ENCODE measurements around the gene SPRING1. TPM values are rescaled to one million over a fixed set of nuclear protein-coding genes. Genes with fewer than 3 reads are reported as not detected.

Gene SPRING1
- total and polyA plus RNA-seq, 2 donors (not counting 1 experiment from before 2014, with no cell fraction given) = 12.9 to 43.7 TPM

DNA sequence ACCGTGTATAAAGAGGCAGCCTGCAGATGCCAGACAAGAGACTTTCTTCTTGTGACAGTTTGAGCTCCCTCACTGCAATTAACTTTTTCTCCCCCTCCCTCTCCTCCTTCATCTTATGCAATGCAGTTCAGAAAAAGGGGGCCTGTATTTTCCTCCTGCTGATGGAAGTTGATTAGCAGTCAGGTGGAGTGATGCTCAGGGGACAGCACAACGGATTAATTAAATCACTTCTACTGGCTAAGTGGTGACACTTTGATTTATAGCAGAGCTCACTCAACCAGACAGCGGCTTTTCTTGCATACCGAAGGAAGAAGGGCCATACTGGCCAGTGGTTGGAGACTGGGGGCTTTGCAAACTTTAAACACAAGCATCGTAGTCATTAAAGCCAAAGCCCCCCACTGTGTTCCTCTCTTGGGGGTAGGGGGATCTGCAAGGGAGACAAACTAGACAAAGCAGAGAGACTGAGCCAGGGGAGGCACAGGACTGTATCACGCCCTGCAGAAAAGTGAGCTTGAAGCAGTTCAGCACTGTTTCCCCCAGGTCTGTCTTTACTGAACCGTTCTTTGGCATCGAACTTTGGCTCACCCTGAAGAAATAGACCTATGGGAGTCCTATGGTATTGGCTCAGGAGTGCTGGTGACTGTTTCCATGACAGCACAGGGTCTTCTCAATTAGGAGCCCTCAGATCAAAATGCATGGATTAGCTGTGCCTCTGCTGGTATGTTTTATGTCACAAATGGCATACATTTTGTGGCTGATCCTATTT lies 47.7 kb downstream of the SPRING1 start:
- H3K9me3 ChIP-seq (ENCODE audit: control extremely low read depth in 1 of 3, control insufficient read depth in 2 of 3, insufficient read depth in 1 of 3, low read length in 2 of 3) = peaks cover 0 to 13% (median 0%) of the 10 kb centered on the region in 3 donors
- no peaks in the 10 kb centered on the region for H4K20me1 ChIP-seq (ENCODE audit: control insufficient read depth, insufficient read depth, low read length, poor library complexity, severe bottlenecking)
- Mint-ChIP-seq H3K27me3 (peaks cover 28% of the 10 kb centered on the region), H3K27ac (no peak overlapping the region), H3K4me1 (peaks cover 33% of the 10 kb centered on the region), H3K4me3 (no peak overlapping the region), H3K9me3 (ENCODE audit: insufficient read depth) (no peaks in the 10 kb centered on the region)
- no peak overlapping the region for H3K9ac ChIP-seq (ENCODE audit: low read length)
- 79% methylated on average over 4 of the region's 8 CpGs for WGBS (ENCODE audit: insufficient coverage)
- ATAC-seq (ENCODE audit: low read depth) = no peak
- POLR2A ChIA-PET = no interaction called here
- no peak overlapping the region for H3K27ac ChIP-seq (ENCODE audit: low read length in 2 of 2)
- CTCF ChIA-PET = interaction anchor here (0.7 to 1.4 kb wide), 5 partner anchors 10 to 549 kb away, joined by 3 to 6 read pairs (median 5); no protein-coding TSS in a partner anchor
- H3K79me2 ChIP-seq (ENCODE audit: control insufficient read depth, insufficient read depth, low read length) = no peaks in the 10 kb centered on the region
- H3K4me2 ChIP-seq (replicated peaks; ENCODE audit: low read depth, low read length, poor library complexity, severe bottlenecking) = no peak overlapping the region
- no peaks in the 10 kb centered on the region for H3K36me3 ChIP-seq (replicated peaks in 1 of 2; ENCODE audit: control extremely low read depth in 1 of 2, control insufficient read depth in 1 of 2, extremely low read depth in 1 of 2, insufficient read depth in 2 of 2, low read length in 1 of 2)
- intact Hi-C loops (cut with micrococcal nuclease) = no loop called here
- no peak overlapping the region for H3K4me3 ChIP-seq (ENCODE audit: control extremely low read depth in 1 of 5, extremely low read depth in 1 of 5, insufficient read depth in 1 of 5, low read depth in 2 of 5, low read length in 4 of 5)
- H3K27me3 ChIP-seq (replicated peaks in 1 of 4; ENCODE audit: control extremely low read depth in 1 of 4, control insufficient read depth in 3 of 4, insufficient read depth in 4 of 4, low read length in 3 of 4) = peaks cover 0 to 26% (median 15%) of the 10 kb centered on the region in 4 experiments
- no peak for DNase-seq
- H3K4me1 ChIP-seq (ENCODE audit: control insufficient read depth in 2 of 2, insufficient read depth in 2 of 2, low read length in 2 of 2) = peaks cover 33 to 38% of the 10 kb centered on the region in 2 donors
- H2AFZ ChIP-seq (ENCODE audit: insufficient read depth, low read depth, low read length, poor library complexity, severe bottlenecking) = no peak overlapping the region
- TF ChIP-seq, protein P1, sequence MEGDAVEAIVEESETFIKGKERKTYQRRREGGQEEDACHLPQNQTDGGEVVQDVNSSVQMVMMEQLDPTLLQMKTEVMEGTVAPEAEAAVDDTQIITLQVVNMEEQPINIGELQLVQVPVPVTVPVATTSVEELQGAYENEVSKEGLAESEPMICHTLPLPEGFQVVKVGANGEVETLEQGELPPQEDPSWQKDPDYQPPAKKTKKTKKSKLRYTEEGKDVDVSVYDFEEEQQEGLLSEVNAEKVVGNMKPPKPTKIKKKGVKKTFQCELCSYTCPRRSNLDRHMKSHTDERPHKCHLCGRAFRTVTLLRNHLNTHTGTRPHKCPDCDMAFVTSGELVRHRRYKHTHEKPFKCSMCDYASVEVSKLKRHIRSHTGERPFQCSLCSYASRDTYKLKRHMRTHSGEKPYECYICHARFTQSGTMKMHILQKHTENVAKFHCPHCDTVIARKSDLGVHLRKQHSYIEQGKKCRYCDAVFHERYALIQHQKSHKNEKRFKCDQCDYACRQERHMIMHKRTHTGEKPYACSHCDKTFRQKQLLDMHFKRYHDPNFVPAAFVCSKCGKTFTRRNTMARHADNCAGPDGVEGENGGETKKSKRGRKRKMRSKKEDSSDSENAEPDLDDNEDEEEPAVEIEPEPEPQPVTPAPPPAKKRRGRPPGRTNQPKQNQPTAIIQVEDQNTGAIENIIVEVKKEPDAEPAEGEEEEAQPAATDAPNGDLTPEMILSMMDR (IDR thresholded peaks at IDR 0.05) = no peak
- TF ChIP-seq EZH2 (IDR thresholded peaks at IDR 0.05; ENCODE audit: borderline replicate concordance, insufficient read depth, low read depth, low read length, poor library complexity, severe bottlenecking) = no peak

DNA sequence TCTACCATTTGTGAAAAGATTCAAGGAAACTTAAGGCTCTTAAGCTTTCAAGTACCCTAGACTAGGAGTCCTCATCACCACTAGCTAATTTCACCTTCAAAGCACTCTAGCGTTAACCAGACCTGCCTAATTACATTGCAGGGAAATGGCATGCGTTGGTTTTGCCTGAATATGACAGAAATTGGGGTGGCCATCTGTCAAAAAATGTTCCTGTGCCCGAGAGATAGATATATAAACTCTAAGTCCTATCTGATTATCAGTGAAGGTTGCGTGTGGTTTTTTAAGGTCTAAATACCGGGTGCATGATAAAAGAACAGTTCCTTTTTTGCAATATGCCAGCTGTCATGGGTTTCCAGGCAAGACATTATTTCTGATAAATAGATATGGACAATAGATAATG lies 48.3 kb downstream of the SPRING1 start:
- Histone ChIP-seq H3K79me2 (ENCODE audit: control insufficient read depth, insufficient read depth, low read length) (no peaks in the 10 kb centered on the region), H3K4me2 (replicated peaks; ENCODE audit: low read depth, low read length, poor library complexity, severe bottlenecking) (no peak overlapping the region), H3K4me3 (ENCODE audit: control extremely low read depth in 1 of 5, extremely low read depth in 1 of 5, insufficient read depth in 1 of 5, low read depth in 2 of 5, low read length in 4 of 5) (no peak overlapping the region), H4K20me1 (ENCODE audit: control insufficient read depth, insufficient read depth, low read length, poor library complexity, severe bottlenecking) (no peaks in the 10 kb centered on the region), H3K4me1 (ENCODE audit: control insufficient read depth in 2 of 2, insufficient read depth in 2 of 2, low read length in 2 of 2) (peaks cover 27 to 32% of the 10 kb centered on the region in 2 donors), H3K9ac (ENCODE audit: low read length) (no peak overlapping the region), H2AFZ (ENCODE audit: insufficient read depth, low read depth, low read length, poor library complexity, severe bottlenecking) (no peak overlapping the region), H3K27me3 (replicated peaks in 1 of 4; ENCODE audit: control extremely low read depth in 1 of 4, control insufficient read depth in 3 of 4, insufficient read depth in 4 of 4, low read length in 3 of 4) (peaks cover 0 to 20% (median 12%) of the 10 kb centered on the region in 4 experiments), H3K9me3 (ENCODE audit: control extremely low read depth in 1 of 3, control insufficient read depth in 2 of 3, insufficient read depth in 1 of 3, low read length in 2 of 3) (peaks cover 0 to 13% (median 0%) of the 10 kb centered on the region in 3 donors), H3K27ac (ENCODE audit: low read length in 2 of 2) (no peak overlapping the region), H3K36me3 (replicated peaks in 1 of 2; ENCODE audit: control extremely low read depth in 1 of 2, control insufficient read depth in 1 of 2, extremely low read depth in 1 of 2, insufficient read depth in 2 of 2, low read length in 1 of 2) (no peaks in the 10 kb centered on the region)
- 33% methylated on average over 1 of the region's 5 CpGs for WGBS (ENCODE audit: insufficient coverage)
- Mint-ChIP-seq H3K9me3 (ENCODE audit: insufficient read depth) (no peaks in the 10 kb centered on the region), H3K4me1 (peaks cover 26% of the 10 kb centered on the region), H3K4me3 (no peak overlapping the region), H3K27ac (no peak overlapping the region), H3K27me3 (peaks cover 22% of the 10 kb centered on the region)
- POLR2A ChIA-PET = no interaction called here
- TF ChIP-seq, protein P1 (IDR thresholded peaks at IDR 0.05) = no peak
- no peak for TF ChIP-seq EZH2 (IDR thresholded peaks at IDR 0.05; ENCODE audit: borderline replicate concordance, insufficient read depth, low read depth, low read length, poor library complexity, severe bottlenecking)
- CTCF ChIA-PET = interaction anchor here (0.6 to 1.4 kb wide), 4 partner anchors 13 to 631 kb away, joined by 3 to 6 read pairs (median 4); no protein-coding TSS in a partner anchor
- ATAC-seq (ENCODE audit: low read depth) (no peak), DNase-seq (no peak)
- intact Hi-C loops (cut with micrococcal nuclease) = no loop called here

All from B cell (primary cell).